ENCODE results near the gene ATP10A. TPM values are rescaled to one million over a fixed set of nuclear protein-coding genes. Genes with fewer than 3 reads are reported as not detected.

The ATP10A gene
- total and polyA plus RNA-seq, 2 of the 8 experiments (the other 6 are each of a cell fraction or from before 2014, with no cell fraction given): 2.0 to 2.8 TPM

DNA sequence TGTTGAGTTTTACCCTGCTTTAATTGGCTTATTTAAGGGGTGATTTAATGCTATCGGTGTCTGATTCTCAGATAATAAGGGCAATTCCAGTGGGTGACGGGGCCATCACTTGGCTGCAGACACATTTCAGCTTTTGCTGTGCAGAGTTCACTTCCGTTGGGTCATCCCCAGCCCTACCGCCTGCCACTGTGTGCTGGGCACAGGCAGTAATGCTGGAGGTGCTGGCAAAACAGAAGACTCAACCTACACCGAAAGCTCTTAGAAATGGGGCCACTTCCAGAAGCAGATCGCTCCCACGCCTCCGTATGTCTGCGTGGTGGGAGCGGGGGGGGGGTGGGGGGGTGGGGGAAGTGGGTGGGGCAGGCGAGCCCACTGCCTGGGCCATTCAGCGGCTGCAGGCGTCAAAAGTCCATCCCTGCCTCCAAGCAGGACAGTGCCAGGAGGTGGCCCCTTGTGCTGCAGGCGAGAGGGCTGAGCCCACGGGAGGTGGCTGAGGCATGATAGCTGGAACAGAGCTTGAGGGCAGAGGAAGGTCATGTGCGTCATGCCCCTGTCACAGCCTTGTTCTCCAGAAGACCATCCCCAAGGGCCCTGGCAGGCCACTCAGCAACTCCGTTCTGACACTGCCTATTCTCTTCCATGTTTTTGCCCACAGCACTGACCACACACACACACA is 128.3 kb downstream of the ATP10A start (continued):
- TF ChIP-seq CBX8 (IDR thresholded peaks at IDR 0.05; ENCODE audit: borderline replicate concordance, low read depth, low read length) (no peak), RXRA (IDR thresholded peaks at IDR 0.05; ENCODE audit: insufficient read depth, low read depth, low read length) (no peak), NRF1 (IDR thresholded peaks at IDR 0.05; ENCODE audit: low read depth, low read length) (no peak), TAF7 (optimal IDR thresholded peaks at IDR 0.05; ENCODE audit: borderline replicate concordance, low read depth, low read length) (no peak)

All from H1 (cell line).